H1 (cell line): ENCODE measurements around the gene TBC1D16. TPM values are rescaled to one million over a fixed set of nuclear protein-coding genes. Genes with fewer than 3 reads are reported as not detected.

Source experiments
- SIRT6 ChIP-seq: IDR thresholded peaks from one replicate; pipeline ENCODE4 v1.7.1; 2012; ENCODE audit warnings: low read length, inconsistent platforms
- YY1 ChIP-seq: IDR thresholded peaks from 2 replicates; pipeline ENCODE4 v1.6.1; 2011; ENCODE audit warnings: low read depth, mild to moderate bottlenecking, low read length
- polyA plus RNA-seq, 7 experiments: library from polyadenylated mRNA; depleted of rRNA in 3 of 7; stranded (reverse) in 5 of 7; unstranded in 2 of 7; fragments of >200 nt in 5 of 7; fragments of 200-250 nt in 2 of 7; gene quantifications; 1 replicate in 5 of 7; 2 replicates in 1 of 7; 4 replicates in 1 of 7; pipeline versions ENCODE4 v1.2.1 to v1.2.3, GENCODE V29; 2011 to 2013; ENCODE audit warnings: missing spikeins in 2 of 7, mixed read lengths in 2 of 7
- total RNA-seq: library from RNA; stranded (reverse); fragmentation: NEBNext Ultra II Directional; extraction: Animal tissue kit (Norgen Biotek cat#: 25700); gene quantifications from 2 replicates; pipeline ENCODE4 v1.2.1, GENCODE V29; 2021

Gene TBC1D16
- total and polyA plus RNA-seq, 2 of the 8 experiments (the other 6 are each of a cell fraction or from before 2014, with no cell fraction given) = 21.1 to 109 TPM

- TF ChIP-seq YY1 (no peak), SIRT6 (no peak)
Measured at GRCh38 chr17:79996291-79996690, 39.4 kb downstream of the TBC1D16 start (continued).
